ENCODE data around the gene AQP5.

The AQP5 gene

GRCh38 chr12:49944718-49945117 lies 17.0 kb upstream of the AQP5 start:
- Histone ChIP-seq H3K27ac (replicated peaks) (no peak overlapping the region), H3K27me3 (ENCODE audit: insufficient read depth, poor library complexity, severe bottlenecking) (no peaks in the 10 kb centered on the region), H3K4me3 (replicated peaks; ENCODE audit: insufficient read depth, low read length) (no peak overlapping the region)
- TF ChIP-seq REST (IDR thresholded peaks at IDR 0.05; ENCODE audit: insufficient replicate concordance, low read depth): no peak
- no peak for TF ChIP-seq GABPA (IDR thresholded peaks at IDR 0.05; ENCODE audit: low read depth)
- TF ChIP-seq POLR2AphosphoS5 (IDR thresholded peaks at IDR 0.05; ENCODE audit: low read depth): no peak
- no peak for TF ChIP-seq SPI1 (IDR thresholded peaks at IDR 0.05; ENCODE audit: borderline replicate concordance, low read depth)
- TF ChIP-seq, protein P1, sequence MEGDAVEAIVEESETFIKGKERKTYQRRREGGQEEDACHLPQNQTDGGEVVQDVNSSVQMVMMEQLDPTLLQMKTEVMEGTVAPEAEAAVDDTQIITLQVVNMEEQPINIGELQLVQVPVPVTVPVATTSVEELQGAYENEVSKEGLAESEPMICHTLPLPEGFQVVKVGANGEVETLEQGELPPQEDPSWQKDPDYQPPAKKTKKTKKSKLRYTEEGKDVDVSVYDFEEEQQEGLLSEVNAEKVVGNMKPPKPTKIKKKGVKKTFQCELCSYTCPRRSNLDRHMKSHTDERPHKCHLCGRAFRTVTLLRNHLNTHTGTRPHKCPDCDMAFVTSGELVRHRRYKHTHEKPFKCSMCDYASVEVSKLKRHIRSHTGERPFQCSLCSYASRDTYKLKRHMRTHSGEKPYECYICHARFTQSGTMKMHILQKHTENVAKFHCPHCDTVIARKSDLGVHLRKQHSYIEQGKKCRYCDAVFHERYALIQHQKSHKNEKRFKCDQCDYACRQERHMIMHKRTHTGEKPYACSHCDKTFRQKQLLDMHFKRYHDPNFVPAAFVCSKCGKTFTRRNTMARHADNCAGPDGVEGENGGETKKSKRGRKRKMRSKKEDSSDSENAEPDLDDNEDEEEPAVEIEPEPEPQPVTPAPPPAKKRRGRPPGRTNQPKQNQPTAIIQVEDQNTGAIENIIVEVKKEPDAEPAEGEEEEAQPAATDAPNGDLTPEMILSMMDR (IDR thresholded peaks at IDR 0.05; ENCODE audit: insufficient read depth, low read length): no peak
- no peak for DNase-seq (ENCODE audit: low read depth in 1 of 2, low spot score in 1 of 2)

- Histone ChIP-seq H3K27me3 (ENCODE audit: insufficient read depth, poor library complexity, severe bottlenecking) (no peaks in the 10 kb centered on the region), H3K4me3 (replicated peaks; ENCODE audit: insufficient read depth, low read length) (no peak overlapping the region), H3K27ac (replicated peaks) (no peak overlapping the region)
- TF ChIP-seq POLR2AphosphoS5 (IDR thresholded peaks at IDR 0.05; ENCODE audit: low read depth): no peak
- TF ChIP-seq REST (IDR thresholded peaks at IDR 0.05; ENCODE audit: insufficient replicate concordance, low read depth): no peak
- TF ChIP-seq, protein P1 (IDR thresholded peaks at IDR 0.05; ENCODE audit: insufficient read depth, low read length): peak; percentile 92
- peak; percentile 63 to 75 for DNase-seq (ENCODE audit: low read depth in 1 of 2, low spot score in 1 of 2)
These were observed 16.1 kb upstream of the AQP5 start for GRCh38 chr12:49945394-49946080.

DNA sequence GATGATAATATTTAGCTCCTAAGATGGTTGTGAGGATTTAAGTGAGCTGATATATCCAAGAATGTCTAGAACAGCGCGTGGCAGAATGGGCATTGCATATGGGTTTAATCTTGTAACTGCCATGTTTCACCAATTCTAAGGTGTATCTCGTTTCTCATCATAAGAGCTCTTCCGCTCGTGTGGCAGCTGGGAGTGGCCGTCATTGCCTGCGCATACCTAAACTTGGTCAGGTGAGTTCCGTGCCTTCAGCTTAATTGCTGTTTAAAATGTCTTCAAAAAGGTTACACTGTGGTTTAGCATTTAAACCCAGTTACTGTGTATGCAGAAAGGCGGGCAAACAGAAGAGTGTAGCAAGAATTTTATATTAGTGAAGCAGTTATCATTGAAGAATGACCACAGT lies 15.6 kb upstream of the AQP5 start:
- Histone ChIP-seq H3K27ac (replicated peaks) (no peak overlapping the region), H3K27me3 (ENCODE audit: insufficient read depth, poor library complexity, severe bottlenecking) (no peaks in the 10 kb centered on the region), H3K4me3 (replicated peaks; ENCODE audit: insufficient read depth, low read length) (no peak overlapping the region)
- no peak for DNase-seq (ENCODE audit: low read depth in 1 of 2, low spot score in 1 of 2)
- TF ChIP-seq REST (IDR thresholded peaks at IDR 0.05; ENCODE audit: insufficient replicate concordance, low read depth) (no peak), SPI1 (IDR thresholded peaks at IDR 0.05; ENCODE audit: borderline replicate concordance, low read depth) (no peak), GABPA (IDR thresholded peaks at IDR 0.05; ENCODE audit: low read depth) (no peak), POLR2AphosphoS5 (IDR thresholded peaks at IDR 0.05; ENCODE audit: low read depth) (no peak)
- TF ChIP-seq, protein P1 (IDR thresholded peaks at IDR 0.05; ENCODE audit: insufficient read depth, low read length): no peak

Measured in HL-60 (cell line).